OCI-LY3 (cell line): ENCODE data around the gene WDR5.
"Not testable (repeated sequence)": the region's sequence is repeated elsewhere in the genome, so short reads cannot be mapped to it uniquely, and the experiment has no call there.

Source experiments
- H2AFZ ChIP-seq: fragments of 200-600, 300-600 bp; shearing (Covaris generic); 2 replicates; pipeline ENCODE4 v1.6.0; 2014; ENCODE audit warnings: antibody characterized with exemption, low read depth, low read length
- H3K27ac ChIP-seq: fragments of 200-600, 300-600 bp; sonication (generic); 2 replicates; pipeline ENCODE4 v1.5.1; 2014; ENCODE audit warnings: mild to moderate bottlenecking, low read length, moderate library complexity, mixed read lengths
- H3K27me3 ChIP-seq: fragments of 200-600, 300-600 bp; sonication (generic); 2 replicates; pipeline ENCODE4 v1.6.1; 2014; ENCODE audit warnings: low read depth, low read length, mixed read lengths
- H3K36me3 ChIP-seq: fragments of 200-600, 300-600 bp; sonication (generic); replicated peaks from 2 replicates; pipeline ENCODE3; 2014; ENCODE audit warnings: low read depth, low read length, mixed read lengths
- H3K4me1 ChIP-seq: fragments of 300-600, 200-600 bp; sonication (generic); 2 replicates; pipeline ENCODE4 v1.6.1; 2014; ENCODE audit warnings: low read length, mixed read lengths
- H3K4me2 ChIP-seq: fragments of 200-600, 300-600 bp; sonication (generic); 2 replicates; pipeline ENCODE4 v1.6.1; 2014; ENCODE audit warnings: low read length, mixed read lengths
- H3K4me3 ChIP-seq: fragments of 300-600, 200-600 bp; sonication (generic); 2 replicates; pipeline ENCODE4 v1.5.1; 2014; ENCODE audit warnings: antibody characterized with exemption, mild to moderate bottlenecking, low read length, moderate library complexity
- H3K79me2 ChIP-seq: fragments of 300-600, 200-600 bp; shearing (Covaris generic); 2 replicates; pipeline ENCODE4 v1.6.1; 2014; ENCODE audit warnings: mild to moderate bottlenecking, low read length, mixed read lengths
- H3K9ac ChIP-seq: fragments of 300-600, 200-600 bp; shearing (Covaris generic); 2 replicates; pipeline ENCODE4 v1.6.0; 2014; ENCODE audit warnings: mild to moderate bottlenecking, low read length, moderate library complexity
- H3K9me3 ChIP-seq: fragments of 200-600, 300-600 bp; shearing (Covaris generic); 2 replicates; pipeline ENCODE4 v1.6.1; 2014; ENCODE audit warnings: low read length, mixed read lengths; ENCODE audit not compliant: insufficient read depth
- H4K20me1 ChIP-seq: fragments of 200-600, 300-600 bp; sonication (generic); 2 replicates; pipeline ENCODE4 v1.6.1; 2016; ENCODE audit warnings: low read length, mixed read lengths; ENCODE audit not compliant: insufficient read depth
- CTCF ChIP-seq: fragments of 200-600, 300-600 bp; sonication (generic); IDR thresholded peaks from 2 replicates; pipeline ENCODE4 v1.5.1; 2014; ENCODE audit warnings: antibody characterized with exemption, low read length, low read depth
- EZH2phosphoT487 ChIP-seq: fragments of 200-600 bp; shearing (Covaris generic); IDR thresholded peaks from 2 replicates; pipeline ENCODE4 v1.6.1; 2018; ENCODE audit warnings: antibody characterized with exemption, mixed run types, low read depth

Gene WDR5

GRCh38 chr9:134111064-134111463, 24.8 kb upstream of the WDR5 start:
- no peak overlapping the region for H2AFZ ChIP-seq
- no peak for TF ChIP-seq CTCF
- no peak for TF ChIP-seq EZH2phosphoT487
- no peak overlapping the region for H3K4me2 ChIP-seq

GRCh38 chr9:134112561-134112960, 23.3 kb upstream of the WDR5 start:
- no peaks in the 10 kb centered on the region for H3K9me3 ChIP-seq
- no peak overlapping the region for H2AFZ ChIP-seq
- no peak overlapping the region for H3K4me3 ChIP-seq
- no peaks in the 10 kb centered on the region for H3K27me3 ChIP-seq
- no peak overlapping the region for H3K9ac ChIP-seq
- TF ChIP-seq CTCF (no peak), EZH2phosphoT487 (no peak)
- no peak overlapping the region for H3K27ac ChIP-seq
- H3K4me1 ChIP-seq: no peaks in the 10 kb centered on the region
- H3K79me2 ChIP-seq: no peaks in the 10 kb centered on the region
- no peaks in the 10 kb centered on the region for H3K36me3 ChIP-seq
- no peaks in the 10 kb centered on the region for H4K20me1 ChIP-seq
- H3K4me2 ChIP-seq: no peak overlapping the region

More at GRCh38 chr9:134111064-134111463, 24.8 kb upstream of the WDR5 start:
- Histone ChIP-seq H3K4me3 (no peak overlapping the region), H3K9me3 (no peaks in the 10 kb centered on the region), H3K4me1 (no peaks in the 10 kb centered on the region), H3K27me3 (no peaks in the 10 kb centered on the region), H3K27ac (no peak overlapping the region), H3K9ac (no peak overlapping the region), H4K20me1 (no peaks in the 10 kb centered on the region), H3K36me3 (no peaks in the 10 kb centered on the region), H3K79me2 (no peaks in the 10 kb centered on the region)

- H3K79me2 ChIP-seq, H3K9ac ChIP-seq, H3K4me2 ChIP-seq, H3K9me3 ChIP-seq, H4K20me1 ChIP-seq, H3K36me3 ChIP-seq, H3K27ac ChIP-seq, H3K4me1 ChIP-seq, H3K4me3 ChIP-seq, H2AFZ ChIP-seq, H3K27me3 ChIP-seq: not testable (repeated sequence)
Measured at GRCh38 chr9:134118972-134119371, 16.9 kb upstream of the WDR5 start.

GRCh38 chr9:134123764-134124128, 12.1 kb upstream of the WDR5 start:
- H3K36me3 ChIP-seq: no peaks in the 10 kb centered on the region
- H4K20me1 ChIP-seq: no peaks in the 10 kb centered on the region
- no peaks in the 10 kb centered on the region for H3K79me2 ChIP-seq
- no peak overlapping the region for H2AFZ ChIP-seq
- no peaks in the 10 kb centered on the region for H3K9me3 ChIP-seq
- H3K4me3 ChIP-seq: no peak overlapping the region
- H3K27ac ChIP-seq: no peak overlapping the region
- TF ChIP-seq CTCF: no peak
- no peak for TF ChIP-seq EZH2phosphoT487
- no peaks in the 10 kb centered on the region for H3K4me1 ChIP-seq
- no peak overlapping the region for H3K4me2 ChIP-seq
- H3K27me3 ChIP-seq: 0 out of 2 replicates have a peak, but pooled peaks cover under 1% of the 10 kb centered on the region
- no peak overlapping the region for H3K9ac ChIP-seq
